ENCODE data around the gene UST.

DNA sequence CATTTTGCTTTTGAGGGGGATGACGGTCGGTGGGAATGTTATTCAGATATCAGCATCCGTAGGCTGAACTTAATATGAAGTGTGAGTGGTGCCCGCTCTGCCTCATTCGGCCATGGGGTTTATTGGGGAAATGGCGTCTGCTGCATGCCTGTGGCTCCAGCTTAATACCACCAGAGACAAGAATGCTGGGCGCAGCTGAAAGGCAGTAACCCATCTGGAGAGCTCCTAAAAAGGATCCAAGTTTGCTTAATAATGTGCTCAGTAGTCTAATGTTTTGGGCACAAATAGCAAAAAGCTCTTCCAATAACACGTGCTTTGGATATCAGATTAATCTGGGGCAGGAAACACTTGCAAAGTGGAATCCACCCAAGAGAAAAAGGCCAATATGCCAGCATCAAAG is 297.7 kb downstream of the UST start:
- TF ChIP-seq EZH2 (IDR thresholded peaks at IDR 0.05) = no peak
- no peak for TF ChIP-seq CTCF (IDR thresholded peaks at IDR 0.05 in 2 of 3, conservative IDR thresholded peaks at IDR 0.05 in 1 of 3; ENCODE audit: borderline replicate concordance in 1 of 3, insufficient read depth in 1 of 3, low read depth in 2 of 3, low read length in 2 of 3)
- no peak for TF ChIP-seq CEBPB (IDR thresholded peaks at IDR 0.05; ENCODE audit: low read depth)
- TF ChIP-seq POLR2A (IDR thresholded peaks at IDR 0.05; ENCODE audit: borderline replicate concordance, extremely low read depth, insufficient read depth, insufficient read length) = no peak
- TF ChIP-seq EGR1 (IDR thresholded peaks at IDR 0.05; ENCODE audit: low read depth) = no peak
- TF ChIP-seq EZH2phosphoT487 (IDR thresholded peaks at IDR 0.05; ENCODE audit: borderline replicate concordance) = no peak
- TF ChIP-seq, protein P1, sequence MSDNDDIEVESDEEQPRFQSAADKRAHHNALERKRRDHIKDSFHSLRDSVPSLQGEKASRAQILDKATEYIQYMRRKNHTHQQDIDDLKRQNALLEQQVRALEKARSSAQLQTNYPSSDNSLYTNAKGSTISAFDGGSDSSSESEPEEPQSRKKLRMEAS (IDR thresholded peaks at IDR 0.05) = no peak
- no peak for TF ChIP-seq FOSL1 (IDR thresholded peaks at IDR 0.05; ENCODE audit: low read depth)
- no peak for TF ChIP-seq SP1 (IDR thresholded peaks at IDR 0.05; ENCODE audit: low read depth)
- no peak for TF ChIP-seq POLR2AphosphoS5 (IDR thresholded peaks at IDR 0.05; ENCODE audit: low read depth, low read length)
- no peak for TF ChIP-seq JUND (IDR thresholded peaks at IDR 0.05)
